H54 (cell line): ENCODE measurements around the gene KLHL1.

ENCODE experiments used
- DNase-seq: peaks from one replicate; pipeline ENCODE4 v3.0.0; 2011; ENCODE audit warnings: low spot score, mixed read lengths; ENCODE audit not compliant: insufficient read length
- FAIRE-seq: peaks from 3 replicates; lab custom pipeline; 2011; peaks lifted over from hg19 to GRCh38; lab: Jason Lieb, UNC
- POLR2A ChIP-seq: IDR thresholded peaks from 2 replicates; pipeline ENCODE4 v1.6.1; 2011; ENCODE audit warnings: low read depth, mild to moderate bottlenecking, low read length

The KLHL1 gene

GRCh38 chr13:69882451-69882850, 225.8 kb downstream of the KLHL1 start:
- FAIRE-seq = no peak

GRCh38 chr13:69879936-69880335, 228.3 kb downstream of the KLHL1 start:
- DNase-seq = no peak
- FAIRE-seq = no peak
- no peak for TF ChIP-seq POLR2A

More at GRCh38 chr13:69882451-69882850, 225.8 kb downstream of the KLHL1 start:
- DNase-seq = no peak
- no peak for TF ChIP-seq POLR2A

- TF ChIP-seq POLR2A = no peak
- DNase-seq (no peak), FAIRE-seq (no peak)
Measured at GRCh38 chr13:69872321-69873047, 235.8 kb downstream of the KLHL1 start.

GRCh38 chr13:69866555-69866954, 241.7 kb downstream of the KLHL1 start:
- no peak for FAIRE-seq
- no peak for TF ChIP-seq POLR2A
- DNase-seq = no peak

GRCh38 chr13:69857183-69857821, 250.9 kb downstream of the KLHL1 start:
- TF ChIP-seq POLR2A = no peak
- DNase-seq (no peak), FAIRE-seq (peak; percentile 45)

- no peak for DNase-seq
- TF ChIP-seq POLR2A = no peak
- FAIRE-seq = no peak
Measured at GRCh38 chr13:69856331-69856730, 251.9 kb downstream of the KLHL1 start.

- FAIRE-seq = no peak
- TF ChIP-seq POLR2A = no peak
- DNase-seq = no peak
Measured at GRCh38 chr13:69828527-69828926, 279.7 kb downstream of the KLHL1 start.

- TF ChIP-seq POLR2A = no peak
- DNase-seq = no peak
- no peak for FAIRE-seq
Measured at GRCh38 chr13:69820180-69820579, 288.1 kb downstream of the KLHL1 start.

- TF ChIP-seq POLR2A = no peak
- DNase-seq (no peak), FAIRE-seq (no peak)
Measured at GRCh38 chr13:69817333-69817869, 290.9 kb downstream of the KLHL1 start.

- no peak for FAIRE-seq
Measured at GRCh38 chr13:69809152-69809551, 299.1 kb downstream of the KLHL1 start.

GRCh38 chr13:69796256-69796655, 312.0 kb downstream of the KLHL1 start:
- no peak for TF ChIP-seq POLR2A
- DNase-seq = no peak
- FAIRE-seq = no peak

More at GRCh38 chr13:69809152-69809551, 299.1 kb downstream of the KLHL1 start:
- DNase-seq = no peak
- no peak for TF ChIP-seq POLR2A

- FAIRE-seq (no peak), DNase-seq (no peak)
- TF ChIP-seq POLR2A = no peak
Measured at GRCh38 chr13:69793783-69794453, 314.3 kb downstream of the KLHL1 start.

GRCh38 chr13:69776937-69777336, 331.3 kb downstream of the KLHL1 start:
- TF ChIP-seq POLR2A = no peak
- DNase-seq = no peak
- FAIRE-seq = no peak

- DNase-seq (no peak), FAIRE-seq (no peak)
- no peak for TF ChIP-seq POLR2A
Measured at GRCh38 chr13:69769608-69770007, 338.6 kb downstream of the KLHL1 start.
